ENCODE data around the gene PAK1.

The PAK1 gene

DNA sequence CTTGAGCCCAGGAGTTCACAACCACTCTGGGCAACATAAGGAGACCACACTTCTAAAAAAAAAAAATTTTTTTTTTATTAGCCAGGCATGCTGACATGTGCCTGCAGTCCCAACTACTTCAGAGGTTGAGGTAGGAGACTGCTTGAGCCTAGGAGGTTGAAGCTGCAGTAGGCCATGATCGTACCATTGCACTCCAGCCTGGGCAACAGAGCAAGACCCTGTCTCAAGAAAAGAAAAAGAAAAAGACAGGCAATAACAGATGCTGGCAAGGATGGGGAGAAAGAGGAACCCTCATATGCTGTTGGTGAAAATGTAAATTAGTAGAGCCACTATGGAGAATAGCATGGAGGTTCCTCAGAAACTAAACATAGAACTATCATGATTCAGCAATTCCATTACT, 64.8 kb downstream of the PAK1 start:
- TF ChIP-seq, protein P1, sequence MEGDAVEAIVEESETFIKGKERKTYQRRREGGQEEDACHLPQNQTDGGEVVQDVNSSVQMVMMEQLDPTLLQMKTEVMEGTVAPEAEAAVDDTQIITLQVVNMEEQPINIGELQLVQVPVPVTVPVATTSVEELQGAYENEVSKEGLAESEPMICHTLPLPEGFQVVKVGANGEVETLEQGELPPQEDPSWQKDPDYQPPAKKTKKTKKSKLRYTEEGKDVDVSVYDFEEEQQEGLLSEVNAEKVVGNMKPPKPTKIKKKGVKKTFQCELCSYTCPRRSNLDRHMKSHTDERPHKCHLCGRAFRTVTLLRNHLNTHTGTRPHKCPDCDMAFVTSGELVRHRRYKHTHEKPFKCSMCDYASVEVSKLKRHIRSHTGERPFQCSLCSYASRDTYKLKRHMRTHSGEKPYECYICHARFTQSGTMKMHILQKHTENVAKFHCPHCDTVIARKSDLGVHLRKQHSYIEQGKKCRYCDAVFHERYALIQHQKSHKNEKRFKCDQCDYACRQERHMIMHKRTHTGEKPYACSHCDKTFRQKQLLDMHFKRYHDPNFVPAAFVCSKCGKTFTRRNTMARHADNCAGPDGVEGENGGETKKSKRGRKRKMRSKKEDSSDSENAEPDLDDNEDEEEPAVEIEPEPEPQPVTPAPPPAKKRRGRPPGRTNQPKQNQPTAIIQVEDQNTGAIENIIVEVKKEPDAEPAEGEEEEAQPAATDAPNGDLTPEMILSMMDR (IDR thresholded peaks at IDR 0.05; ENCODE audit: low read depth, low read length), result no peak
- DNase-seq (ENCODE audit: extremely low read depth, low read depth), result no peak

DNA sequence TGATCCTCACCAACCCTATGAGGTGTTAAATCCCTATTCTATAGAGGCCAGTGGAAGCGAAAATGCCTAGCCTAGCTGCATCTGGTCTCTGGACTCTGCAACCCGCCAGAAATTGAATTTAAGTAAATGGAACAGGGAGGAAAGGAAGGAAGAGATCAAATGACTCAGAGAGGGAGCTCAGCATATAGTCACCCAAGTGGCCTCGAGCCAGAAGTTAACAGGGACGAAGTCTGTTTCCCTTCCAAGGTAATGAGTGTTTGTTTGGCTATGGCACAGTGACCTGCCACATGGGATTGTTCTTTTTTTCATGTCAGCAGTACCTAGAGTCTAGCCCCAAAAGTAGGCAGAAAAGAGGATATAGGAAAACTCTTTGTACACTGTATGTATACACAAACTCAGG, 66.3 kb downstream of the PAK1 start:
- TF ChIP-seq, protein P1 (IDR thresholded peaks at IDR 0.05; ENCODE audit: low read depth, low read length), result no peak
- DNase-seq (ENCODE audit: extremely low read depth, low read depth), result peak; percentile 45

DNA sequence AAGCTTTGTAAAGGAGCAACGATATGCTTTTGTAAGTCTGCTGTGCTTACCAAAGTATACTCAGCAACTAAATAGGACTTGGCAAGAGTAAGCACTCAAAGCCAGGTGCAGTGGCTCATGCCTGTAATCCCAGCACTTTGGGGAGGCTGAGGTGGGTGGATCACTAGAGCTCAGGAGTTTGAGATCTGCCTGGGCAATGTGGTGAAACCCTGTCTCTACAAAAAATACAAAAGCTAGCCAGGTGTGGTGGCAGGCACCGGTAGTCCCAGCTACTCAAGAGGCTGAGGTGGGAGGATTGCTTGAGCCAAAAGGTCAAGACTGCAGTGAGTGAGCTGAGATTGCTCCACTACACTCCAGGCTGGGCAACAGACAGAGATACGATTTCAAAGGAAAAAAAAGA, 67.5 kb downstream of the PAK1 start:
- TF ChIP-seq, protein P1 (IDR thresholded peaks at IDR 0.05; ENCODE audit: low read depth, low read length), result no peak
- DNase-seq (ENCODE audit: extremely low read depth, low read depth), result no peak

DNA sequence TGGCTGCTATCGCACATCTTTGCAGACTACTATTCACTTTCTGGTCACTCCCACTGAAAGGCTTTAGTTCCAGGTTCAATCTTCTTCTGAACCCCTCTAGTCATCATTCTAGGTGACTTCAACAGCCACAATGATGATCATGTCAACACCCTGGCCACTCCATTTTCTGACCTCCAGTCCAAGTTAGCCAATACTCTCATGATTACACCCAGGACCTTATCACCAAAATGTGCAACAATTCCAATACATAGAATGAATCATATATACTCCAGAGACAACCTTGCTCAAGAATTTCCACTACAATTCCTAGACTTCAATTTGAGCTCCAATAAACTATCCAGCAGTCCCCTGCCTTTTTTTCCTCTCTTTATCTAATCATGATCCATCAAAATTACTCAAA, 70.7 kb downstream of the PAK1 start:
- TF ChIP-seq, protein P1 (IDR thresholded peaks at IDR 0.05; ENCODE audit: low read depth, low read length), result no peak
- DNase-seq (ENCODE audit: extremely low read depth, low read depth), result no peak

DNA sequence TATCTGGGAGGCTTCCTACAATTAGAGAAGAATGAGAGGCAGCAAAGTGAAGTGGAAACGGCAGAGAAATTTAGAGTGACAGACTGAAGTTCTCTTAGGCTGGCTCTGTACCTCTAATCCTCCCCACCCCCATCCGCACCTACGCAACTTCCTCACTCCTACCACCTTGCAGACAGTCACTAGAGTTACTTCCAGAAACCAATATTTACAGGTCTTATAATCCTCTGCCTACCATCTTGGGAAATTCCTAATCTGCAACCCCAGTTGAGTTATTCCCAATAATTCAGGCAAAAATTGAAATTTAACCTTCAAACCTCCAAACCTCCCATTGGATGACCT, 71.7 kb downstream of the PAK1 start:
- TF ChIP-seq, protein P1 (IDR thresholded peaks at IDR 0.05; ENCODE audit: low read depth, low read length), result no peak
- DNase-seq (ENCODE audit: extremely low read depth, low read depth), result no peak

DNA sequence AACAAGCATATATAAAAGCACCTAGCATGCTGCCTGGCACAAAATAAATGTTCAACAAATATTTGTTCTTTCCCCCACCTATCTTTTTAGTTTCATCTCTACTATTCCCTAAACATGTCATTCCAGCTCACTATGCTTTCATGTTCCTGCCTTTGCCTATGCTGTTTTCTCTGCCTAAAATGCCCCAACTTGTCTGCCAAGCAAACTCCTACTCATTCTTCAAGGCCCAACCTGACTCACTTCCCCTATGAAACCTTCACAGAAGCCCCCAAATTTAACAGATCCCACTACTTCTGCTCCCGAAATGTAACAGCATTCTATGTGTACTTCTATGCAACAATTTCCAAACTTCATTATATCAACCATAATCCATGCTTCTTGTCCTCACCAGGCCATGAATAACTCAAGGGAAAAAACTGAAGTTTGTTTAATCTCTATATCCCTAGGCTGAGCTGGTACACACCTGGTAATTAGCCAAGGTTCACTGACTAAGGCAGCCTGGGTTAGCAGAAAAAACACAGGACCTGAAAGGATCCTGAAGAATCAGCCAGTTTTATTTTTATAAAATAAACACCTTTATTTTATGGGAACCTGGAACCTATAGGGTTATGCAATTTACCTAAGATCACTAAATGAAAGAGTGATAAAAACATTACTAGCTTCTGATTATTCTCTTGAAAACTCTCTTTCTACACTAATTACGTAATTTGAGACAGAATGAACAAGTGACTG, 72.2 kb downstream of the PAK1 start:
- no peak for DNase-seq (ENCODE audit: extremely low read depth, low read depth)

DNA sequence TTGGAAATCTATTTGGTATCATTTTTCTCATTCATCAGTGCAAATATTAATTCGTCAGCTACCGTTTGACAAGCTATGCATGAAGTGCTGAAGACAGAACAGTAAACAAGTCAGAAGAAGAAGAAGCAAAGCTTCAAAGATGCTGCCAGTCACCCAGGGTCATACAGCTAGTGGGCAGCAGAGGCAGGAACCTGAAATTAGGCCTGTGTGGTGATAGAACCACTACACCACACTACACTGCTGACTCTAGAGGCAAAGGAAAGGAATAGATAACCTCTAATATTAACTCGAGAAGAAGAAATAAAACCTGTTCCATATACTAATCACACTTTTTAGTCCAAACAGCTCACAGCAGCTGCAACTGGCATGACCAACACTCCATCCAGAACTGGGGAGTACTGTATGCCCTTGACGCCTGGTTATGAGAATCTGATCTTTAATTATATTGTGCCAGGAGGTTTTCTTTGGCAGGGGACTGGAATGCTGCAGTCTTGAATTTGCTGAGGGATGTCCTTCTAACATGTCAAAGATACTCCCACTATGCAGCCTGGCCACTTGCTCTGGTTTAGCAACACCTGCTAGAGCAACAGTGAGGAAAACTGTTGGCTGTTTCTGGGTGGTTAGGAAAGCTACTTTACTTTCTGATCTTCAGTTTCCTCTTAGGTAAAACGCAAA, 73.0 kb downstream of the PAK1 start:
- DNase-seq (ENCODE audit: extremely low read depth, low read depth), result no peak
- TF ChIP-seq, protein P1 (IDR thresholded peaks at IDR 0.05; ENCODE audit: low read depth, low read length), result no peak

More for the DNA sequence above, 72.2 kb downstream of the PAK1 start:
- TF ChIP-seq, protein P1 (IDR thresholded peaks at IDR 0.05; ENCODE audit: low read depth, low read length), result no peak
